Thoracic aorta (tissue), 2 donors: ENCODE measurements around the gene STAB1. TPM values are rescaled to one million over a fixed set of nuclear protein-coding genes. Genes with fewer than 3 reads are reported as not detected.

ENCODE experiments used
- ATAC-seq: fragments of 150-250 bp; one replicate; pipeline ENCODE4 v1.8.0; 2017; ENCODE audit warnings: low read depth; ENCODE audit not compliant: insufficient number of reproducible peaks, low FRiP score
- DNase-seq: peaks from one replicate; pipeline ENCODE4 v3.0.0-alpha.2; 2020; ENCODE audit warnings: low spot score
- H3K27ac ChIP-seq, 2 donors: fragments of 200-600 bp; sonication (generic); 1 replicate in 1 of 2; 2 replicates in 1 of 2; pipeline ENCODE4 v1.5.1; 2016; ENCODE audit warnings: mild to moderate bottlenecking in 2 of 2, moderate library complexity in 2 of 2
- H3K27me3 ChIP-seq: fragments of 200-600 bp; sonication (generic); replicated peaks from 2 replicates; pipeline ENCODE4 v1.6.0; 2016; ENCODE audit warnings: mild to moderate bottlenecking; ENCODE audit not compliant: insufficient read depth
- H3K36me3 ChIP-seq: fragments of 200-600 bp; sonication (generic); one replicate; pipeline ENCODE4 v1.5.1; 2016
- H3K4me1 ChIP-seq, 2 donors: fragments of 200-600 bp; sonication (generic); 1 replicate in 1 of 2; 2 replicates in 1 of 2; pipeline versions ENCODE4 v1.5.1 to v1.6.0; 2016; ENCODE audit warnings: low read depth in 2 of 2, mild to moderate bottlenecking in 1 of 2; ENCODE audit not compliant: control insufficient read depth in 1 of 2
- H3K4me3 ChIP-seq: fragments of 200-600 bp; sonication (generic); 2 replicates; pipeline ENCODE4 v1.5.1; 2016; ENCODE audit warnings: mild to moderate bottlenecking
- H3K9me3 ChIP-seq: fragments of 200-600 bp; sonication (generic); 2 replicates; pipeline ENCODE4 v1.5.1; 2016
- CTCF ChIP-seq: fragments of 200-600 bp; sonication (generic); IDR thresholded peaks from one replicate; pipeline ENCODE4 v1.5.1; 2019; ENCODE audit warnings: antibody characterized with exemption
- total RNA-seq, 2 donors: library from RNA; depleted of rRNA; stranded (reverse); fragments of >200 nt; gene quantifications; one replicate each; pipeline versions ENCODE4 v1.1.0 to v1.2.3, GENCODE V29; 2016

STAB1 gene
- total RNA-seq, 2 donors from 2014 or later = 249 to 837 TPM

- ATAC-seq = no peak
Measured at GRCh38 chr3:52531860-52532516, 36.9 kb downstream of the STAB1 start.

GRCh38 chr3:52532517-52532837 lies 37.3 kb downstream of the STAB1 start:
- Histone ChIP-seq H3K4me3 (peak overlapping the region; percentile 74), H3K27me3 (no peaks in the 10 kb centered on the region), H3K27ac (peak overlapping the region; percentile 44 to 53), H3K36me3 (peaks cover 4% of the 10 kb centered on the region), H3K4me1 (peaks cover 14 to 60% of the 10 kb centered on the region in 2 donors), H3K9me3 (no peaks in the 10 kb centered on the region)
- no peak for TF ChIP-seq CTCF
- no peak for ATAC-seq
- DNase-seq = no peak

More at GRCh38 chr3:52531860-52532516, 36.9 kb downstream of the STAB1 start:
- Histone ChIP-seq H3K36me3 (peaks cover 7% of the 10 kb centered on the region), H3K27ac (peak overlapping the region; percentile 44 to 53), H3K9me3 (no peaks in the 10 kb centered on the region), H3K4me1 (peaks cover 12 to 56% of the 10 kb centered on the region in 2 donors), H3K4me3 (no peak overlapping the region), H3K27me3 (no peaks in the 10 kb centered on the region)
- no peak for TF ChIP-seq CTCF
- DNase-seq = no peak

GRCh38 chr3:52532838-52533622 lies 37.9 kb downstream of the STAB1 start:
- Histone ChIP-seq H3K4me3 (peak overlapping the region; percentile 74), H3K36me3 (no peaks in the 10 kb centered on the region), H3K4me1 (peaks cover 20 to 66% of the 10 kb centered on the region in 2 donors), H3K9me3 (no peaks in the 10 kb centered on the region), H3K27me3 (no peaks in the 10 kb centered on the region), H3K27ac (peak overlapping the region; percentile 44 to 53)
- TF ChIP-seq CTCF = no peak
- DNase-seq (no peak), ATAC-seq (no peak)

GRCh38 chr3:52533623-52534280 lies 38.6 kb downstream of the STAB1 start, which contains the start of gene NT5DC2:
Gene NT5DC2 (minus strand): TSS chr3:52533857. CDS start chr3:52533737, 120 bp downstream.
- ATAC-seq (no peak), DNase-seq (no peak)
- Histone ChIP-seq H3K4me3 (peak within 1 kb of the TSS; percentile 80), H3K4me1 (peaks cover 24 to 73% of the 10 kb centered on the region in 2 donors), H3K9me3 (no peaks in the 10 kb centered on the region), H3K27me3 (no peaks in the 10 kb centered on the region), H3K27ac (peak within 1 kb of the TSS; percentile 71 to 76), H3K36me3 (no peaks in the 10 kb centered on the region)
- TF ChIP-seq CTCF = peak; percentile 7
